GM12891 (cell line): ENCODE data around the gene TMEM273.

Source experiments
- POLR2A ChIP-seq: IDR thresholded peaks from 2 replicates; pipeline ENCODE4 v1.6.1; 2011; ENCODE audit warnings: low read depth, low read length, control low read depth
- POLR2AphosphoS5 ChIP-seq: IDR thresholded peaks from 2 replicates; pipeline ENCODE4 v1.6.1; 2011; ENCODE audit warnings: low read depth, low read length, control low read depth
- POU2F2 ChIP-seq: IDR thresholded peaks from 2 replicates; pipeline ENCODE4 v1.6.1; 2011; ENCODE audit warnings: low read depth, mild to moderate bottlenecking, control low read depth, low read length, moderate library complexity
- SPI1 ChIP-seq: IDR thresholded peaks from 2 replicates; pipeline ENCODE4 v1.6.1; 2011; ENCODE audit warnings: low read depth, low read length, control low read depth
- TAF1 ChIP-seq: IDR thresholded peaks from 2 replicates; pipeline ENCODE4 v1.6.1; 2011; ENCODE audit warnings: low read depth, low read length, control low read depth

DNA sequence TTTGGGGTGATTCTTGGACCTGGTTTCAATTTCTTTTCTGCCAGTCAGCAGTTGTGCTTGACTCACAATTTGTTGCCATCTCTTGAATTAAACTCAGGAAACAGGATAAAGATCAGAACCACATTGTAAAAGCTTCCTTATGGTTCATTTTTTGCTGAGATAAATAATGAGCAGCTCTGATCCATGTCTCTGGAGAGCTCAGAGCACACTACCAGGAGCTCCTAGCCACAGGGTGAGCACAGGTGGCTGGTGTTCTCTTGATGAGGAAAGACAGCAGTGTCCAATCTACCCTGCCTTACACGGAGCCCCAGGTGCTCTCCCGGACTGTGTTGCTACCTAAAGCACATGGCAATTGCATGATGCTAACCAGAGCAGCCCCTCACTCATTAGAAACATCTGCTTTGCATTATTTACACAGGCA, 37.2 kb downstream of the TMEM273 start:
- TF ChIP-seq POU2F2 (no peak), POLR2A (no peak), TAF1 (no peak), POLR2AphosphoS5 (no peak), SPI1 (no peak)
